HuH-7.5 (cell line): ENCODE measurements around the gene RHOF.
"Not testable (repeated sequence)": the region's sequence is repeated elsewhere in the genome, so short reads cannot be mapped to it uniquely, and the experiment has no call there.

Experiments
- DNase-seq: peaks from one replicate; pipeline ENCODE4 v3.0.0; 2011; ENCODE audit warnings: low spot score

Gene RHOF

GRCh38 chr12:121792607-121793439 lies 665 bp downstream of the RHOF start:
- no peak for DNase-seq

GRCh38 chr12:121791671-121792551 lies 1.6 kb downstream of the RHOF start:
- no peak for DNase-seq

GRCh38 chr12:121790785-121791184 lies 2.7 kb downstream of the RHOF start:
- DNase-seq: not testable (repeated sequence)

GRCh38 chr12:121789800-121790728 lies 3.4 kb downstream of the RHOF start:
- no peak for DNase-seq

GRCh38 chr12:121789233-121789781 lies 4.2 kb downstream of the RHOF start:
- DNase-seq: no peak

- no peak for DNase-seq
These were observed 5.2 kb downstream of the RHOF start for GRCh38 chr12:121788176-121788818.

- DNase-seq: no peak
These were observed 6.1 kb downstream of the RHOF start for GRCh38 chr12:121787063-121788025.

GRCh38 chr12:121786440-121786825 lies 7.1 kb downstream of the RHOF start:
- DNase-seq: no peak

- DNase-seq: no peak
These were observed 9.0 kb downstream of the RHOF start for GRCh38 chr12:121784460-121784859.

GRCh38 chr12:121783766-121784165 lies 9.7 kb downstream of the RHOF start:
- no peak for DNase-seq

GRCh38 chr12:121781998-121782979 lies 11.2 kb downstream of the RHOF start:
- no peak for DNase-seq

- no peak for DNase-seq
These were observed 11.9 kb downstream of the RHOF start for GRCh38 chr12:121781484-121781997.

GRCh38 chr12:121780429-121780828 lies 13.1 kb downstream of the RHOF start:
- no peak for DNase-seq

- DNase-seq: no peak
These were observed 14.0 kb downstream of the RHOF start for GRCh38 chr12:121779422-121779895.

GRCh38 chr12:121778567-121779421 lies 14.7 kb downstream of the RHOF start:
- DNase-seq: no peak

GRCh38 chr12:121776190-121777098 lies 17.0 kb downstream of the RHOF start:
- DNase-seq: peak; percentile 88
